HepG2 (cell line): ENCODE results near the gene ARF6. TPM values are rescaled to one million over a fixed set of nuclear protein-coding genes. Genes with fewer than 3 reads are reported as not detected.

Experiments used
- ELF4 ChIP-seq: sonication (generic); formaldehyde crosslinking; IDR thresholded peaks from 2 replicates; pipeline ENCODE4 v1.5.0; 2020; ENCODE audit warnings: missing genetic modification reagents, mild to moderate bottlenecking, moderate library complexity, borderline replicate concordance
- FLYWCH1 ChIP-seq: sonication (generic); formaldehyde crosslinking; IDR thresholded peaks from 2 replicates; pipeline ENCODE4 v1.8.1; 2023; ENCODE audit warnings: mild to moderate bottlenecking, missing genetic modification reagents
- HNF4A ChIP-seq: sonication (generic); formaldehyde crosslinking; IDR thresholded peaks from 2 replicates; pipeline ENCODE4 v1.4.0; 2020; ENCODE audit warnings: missing genetic modification reagents
- KAT8 ChIP-seq: IDR thresholded peaks from 2 replicates; pipeline ENCODE4 v1.6.1; 2016; ENCODE audit warnings: missing genetic modification reagents, missing compliant biosample characterization
- MAZ ChIP-seq, 2 experiments: sonication (generic) in 1 of 2; formaldehyde crosslinking in 1 of 2; IDR thresholded peaks; 2 replicates each; pipeline versions ENCODE4 v1.5.0 to v1.6.1; 2012 to 2020; ENCODE audit warnings: low read depth in 2 of 2, mild to moderate bottlenecking in 2 of 2, borderline replicate concordance in 1 of 2, improper control_type of control experiment in 1 of 2, low read length in 1 of 2, missing genetic modification reagents in 1 of 2, moderate library complexity in 1 of 2
- PCBP1 ChIP-seq: fragments of 200-400 bp; formaldehyde crosslinking; IDR thresholded peaks from 2 replicates; pipeline ENCODE4 v1.6.1; 2017; ENCODE audit warnings: mild to moderate bottlenecking, low read depth, low read length, borderline replicate concordance
- PHB2 ChIP-seq: fragments of 450-650 bp; IDR thresholded peaks from 2 replicates; pipeline ENCODE4 v1.6.1; 2018; ENCODE audit not compliant: partially characterized antibody
- POLR2A ChIP-seq, 2 experiments: IDR thresholded peaks; 2 replicates each; pipeline ENCODE4 v1.6.1; 2011; ENCODE audit warnings: low read depth in 2 of 2, low read length in 2 of 2, mild to moderate bottlenecking in 1 of 2, moderate library complexity in 1 of 2; ENCODE audit not compliant: insufficient read depth in 1 of 2
- POLR2AphosphoS5 ChIP-seq: IDR thresholded peaks from 2 replicates; pipeline ENCODE4 v1.6.1; 2012; ENCODE audit warnings: low read depth, low read length
- SALL2 ChIP-seq: sonication (generic); formaldehyde crosslinking; IDR thresholded peaks from 2 replicates; pipeline ENCODE4 v1.8.1; 2023; ENCODE audit warnings: mild to moderate bottlenecking, missing genetic modification reagents, inconsistent platforms
- SP2 ChIP-seq: sonication (generic); formaldehyde crosslinking; IDR thresholded peaks from 2 replicates; pipeline ENCODE4 v1.5.1; 2020; ENCODE audit warnings: mild to moderate bottlenecking, missing genetic modification reagents
- SP4 ChIP-seq: sonication (generic); formaldehyde crosslinking; IDR thresholded peaks from 2 replicates; pipeline ENCODE4 v1.8.1; 2023; ENCODE audit warnings: mild to moderate bottlenecking, missing genetic modification reagents
- SRF ChIP-seq: IDR thresholded peaks from 2 replicates; pipeline ENCODE4 v1.6.1; 2011; ENCODE audit warnings: mild to moderate bottlenecking, low read depth, low read length, moderate library complexity
- SRSF1 ChIP-seq: fragments of 200-400 bp; formaldehyde crosslinking; optimal IDR thresholded peaks from 2 replicates; pipeline ENCODE3; 2017; ENCODE audit warnings: mild to moderate bottlenecking, low read depth, low read length, moderate library complexity
- TBX3 ChIP-seq: fragments of 450-650 bp; IDR thresholded peaks from 2 replicates; pipeline ENCODE4 v1.6.1; 2017; ENCODE audit warnings: antibody characterized with exemption, mild to moderate bottlenecking, inconsistent platforms, borderline replicate concordance
- ZFP37 ChIP-seq: sonication (generic); formaldehyde crosslinking; IDR thresholded peaks from 2 replicates; pipeline ENCODE4 v1.4.0; 2020; ENCODE audit warnings: missing genetic modification reagents, borderline replicate concordance
- ZNF12 ChIP-seq: sonication (generic); formaldehyde crosslinking; IDR thresholded peaks from 2 replicates; pipeline ENCODE4 v1.5.0; 2020; ENCODE audit warnings: missing genetic modification reagents
- ZNF317 ChIP-seq: sonication (generic); formaldehyde crosslinking; IDR thresholded peaks from 2 replicates; pipeline ENCODE4 v1.5.0; 2020; ENCODE audit warnings: mild to moderate bottlenecking, missing genetic modification reagents
- ZNF670 ChIP-seq: sonication (generic); formaldehyde crosslinking; IDR thresholded peaks from 2 replicates; pipeline ENCODE4 v1.8.0; 2022; ENCODE audit warnings: mild to moderate bottlenecking, missing genetic modification reagents, borderline replicate concordance
- ZNF839 ChIP-seq: sonication (generic); formaldehyde crosslinking; IDR thresholded peaks from 2 replicates; pipeline ENCODE4 v1.4.0; 2020; ENCODE audit warnings: missing genetic modification reagents, mild to moderate bottlenecking, borderline replicate concordance
- polyA plus RNA-seq, 8 experiments: library from polyadenylated mRNA; depleted of rRNA in 3 of 8; stranded (reverse) in 7 of 8; unstranded in 1 of 8; fragments of >200 nt; fragmentation: Illumina TruSeq in 4 of 8; extraction: Trizol in 4 of 8; gene quantifications; 2 replicates each; pipeline versions ENCODE4 v1.2.1 to v1.2.3, GENCODE V29; 2011 to 2016; ENCODE audit warnings: low read depth in 4 of 8, missing spikeins in 1 of 8, mixed read lengths in 1 of 8; ENCODE audit not compliant: insufficient read depth in 1 of 8
- total RNA-seq, 5 experiments: library from RNA; depleted of rRNA; stranded (reverse); fragments of >200 nt; fragmentation: Illumina TruSeq; extraction: Trizol; gene quantifications; 2 replicates each; pipeline ENCODE4 v1.2.3, GENCODE V29; 2016; ENCODE audit warnings: low read depth in 1 of 5
- TF ChIP-seq, protein P1 (sequence below): sonication (generic); formaldehyde crosslinking; IDR thresholded peaks from 2 replicates; pipeline ENCODE4 v1.8.1; 2023; ENCODE audit warnings: mild to moderate bottlenecking, inconsistent platforms, moderate library complexity, missing genetic modification reagents, borderline replicate concordance
- TF ChIP-seq, protein P2 (sequence below): sonication (generic); formaldehyde crosslinking; IDR thresholded peaks from 2 replicates; pipeline ENCODE4 v1.5.0; 2020; ENCODE audit warnings: missing genetic modification reagents
- TF ChIP-seq, protein P3 (sequence below): sonication (generic); formaldehyde crosslinking; conservative IDR thresholded peaks from 2 replicates; pipeline ENCODE4 v1.8.0; 2022; ENCODE audit warnings: missing genetic modification reagents
- TF ChIP-seq, protein P4 (sequence below): sonication (generic); formaldehyde crosslinking; IDR thresholded peaks from 2 replicates; pipeline ENCODE4 v1.4.0; 2020; ENCODE audit warnings: missing genetic modification reagents

Gene ARF6
- total and polyA plus RNA-seq, 2 of the 13 experiments (the other 11 are each of a cell fraction or from before 2014, with no cell fraction given) = 12.7 to 31.9 TPM

DNA sequence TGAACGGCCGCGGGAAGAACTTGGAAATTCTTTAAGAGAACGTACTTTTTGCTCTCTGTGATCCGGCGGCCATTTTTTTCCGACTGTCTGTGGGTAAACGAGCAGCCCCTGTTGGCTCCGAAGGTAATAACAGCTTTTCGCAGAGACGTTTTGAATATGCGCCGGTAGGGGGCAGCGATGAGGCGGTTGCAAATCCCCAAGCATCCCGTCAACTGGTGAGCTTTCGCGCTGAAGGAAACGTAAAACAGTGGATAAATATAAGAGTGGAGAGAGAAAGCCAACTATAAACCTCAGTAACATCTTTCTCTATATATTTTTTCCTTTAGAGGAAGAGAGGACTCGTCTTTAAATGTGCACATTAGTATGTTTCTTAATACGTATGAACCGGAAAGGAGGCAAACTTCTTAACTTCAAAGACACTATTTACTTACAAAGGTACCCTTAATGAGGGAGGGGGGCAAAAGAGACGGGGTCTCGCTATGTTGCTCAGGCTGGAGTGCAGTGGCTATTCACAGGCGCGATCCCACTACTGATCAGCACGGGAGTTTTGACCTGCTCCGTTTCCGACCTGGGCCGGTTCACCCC is 30.7 kb upstream of the ARF6 start (continued):
- TF ChIP-seq, protein P1, sequence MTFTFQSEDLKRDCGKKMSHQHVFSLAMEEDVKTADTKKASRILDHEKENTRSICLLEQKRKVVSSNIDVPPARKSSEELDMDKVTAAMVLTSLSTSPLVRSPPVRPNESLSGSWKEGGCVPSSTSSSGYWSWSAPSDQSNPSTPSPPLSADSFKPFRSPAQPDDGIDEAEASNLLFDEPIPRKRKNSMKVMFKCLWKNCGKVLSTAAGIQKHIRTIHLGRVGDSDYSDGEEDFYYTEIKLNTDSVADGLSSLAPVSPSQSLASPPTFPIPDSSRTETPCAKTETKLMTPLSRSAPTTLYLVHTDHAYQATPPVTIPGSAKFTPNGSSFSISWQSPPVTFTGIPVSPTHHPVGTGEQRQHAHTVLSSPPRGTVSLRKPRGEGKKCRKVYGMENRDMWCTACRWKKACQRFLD (CRISPR knock-in tag) = no peak
- no peak for TF ChIP-seq POLR2A (IDR thresholded peaks at IDR 0.05; ENCODE audit: insufficient read depth in 1 of 2, low read depth in 2 of 2, low read length in 2 of 2)
- peak; percentile 65; the same call in 1 of the 2 replicates for TF ChIP-seq ZNF670
- no peak for TF ChIP-seq SRF
- no peak for TF ChIP-seq TBX3
- TF ChIP-seq, protein P2, sequence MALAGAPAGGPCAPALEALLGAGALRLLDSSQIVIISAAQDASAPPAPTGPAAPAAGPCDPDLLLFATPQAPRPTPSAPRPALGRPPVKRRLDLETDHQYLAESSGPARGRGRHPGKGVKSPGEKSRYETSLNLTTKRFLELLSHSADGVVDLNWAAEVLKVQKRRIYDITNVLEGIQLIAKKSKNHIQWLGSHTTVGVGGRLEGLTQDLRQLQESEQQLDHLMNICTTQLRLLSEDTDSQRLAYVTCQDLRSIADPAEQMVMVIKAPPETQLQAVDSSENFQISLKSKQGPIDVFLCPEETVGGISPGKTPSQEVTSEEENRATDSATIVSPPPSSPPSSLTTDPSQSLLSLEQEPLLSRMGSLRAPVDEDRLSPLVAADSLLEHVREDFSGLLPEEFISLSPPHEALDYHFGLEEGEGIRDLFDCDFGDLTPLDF = no peak
- TF ChIP-seq HNF4A = no peak
- TF ChIP-seq ELF4 (CRISPR knock-in tag) = no peak
- TF ChIP-seq, protein P3, sequence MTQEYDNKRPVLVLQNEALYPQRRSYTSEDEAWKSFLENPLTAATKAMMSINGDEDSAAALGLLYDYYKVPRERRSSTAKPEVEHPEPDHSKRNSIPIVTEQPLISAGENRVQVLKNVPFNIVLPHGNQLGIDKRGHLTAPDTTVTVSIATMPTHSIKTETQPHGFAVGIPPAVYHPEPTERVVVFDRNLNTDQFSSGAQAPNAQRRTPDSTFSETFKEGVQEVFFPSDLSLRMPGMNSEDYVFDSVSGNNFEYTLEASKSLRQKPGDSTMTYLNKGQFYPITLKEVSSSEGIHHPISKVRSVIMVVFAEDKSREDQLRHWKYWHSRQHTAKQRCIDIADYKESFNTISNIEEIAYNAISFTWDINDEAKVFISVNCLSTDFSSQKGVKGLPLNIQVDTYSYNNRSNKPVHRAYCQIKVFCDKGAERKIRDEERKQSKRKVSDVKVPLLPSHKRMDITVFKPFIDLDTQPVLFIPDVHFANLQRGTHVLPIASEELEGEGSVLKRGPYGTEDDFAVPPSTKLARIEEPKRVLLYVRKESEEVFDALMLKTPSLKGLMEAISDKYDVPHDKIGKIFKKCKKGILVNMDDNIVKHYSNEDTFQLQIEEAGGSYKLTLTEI (CRISPR knock-in tag) = no peak
- TF ChIP-seq KAT8 = no peak; the same call in 1 of the 2 replicates
- no peak for TF ChIP-seq ZFP37 (CRISPR knock-in tag)
- no peak for TF ChIP-seq ZNF839
- no peak for TF ChIP-seq ZNF12 (CRISPR knock-in tag)
- no peak for TF ChIP-seq SALL2 (CRISPR knock-in tag)
- TF ChIP-seq PHB2 = no peak
- TF ChIP-seq POLR2AphosphoS5 = no peak
- no peak for TF ChIP-seq SP4 (CRISPR knock-in tag)
- TF ChIP-seq SRSF1 = no peak
- TF ChIP-seq MAZ (IDR thresholded peaks at IDR 0.05; ENCODE audit: borderline replicate concordance, low read depth, low read length) = no peak
- no peak; the same call in 1 of the 2 replicates for TF ChIP-seq MAZ (CRISPR knock-in tag; IDR thresholded peaks at IDR 0.05; ENCODE audit: low read depth)
- no peak for TF ChIP-seq ZNF317 (CRISPR knock-in tag)
- no peak for TF ChIP-seq FLYWCH1 (CRISPR knock-in tag)
- no peak for TF ChIP-seq SP2 (CRISPR knock-in tag)
- TF ChIP-seq PCBP1 = 0 out of 2 replicates have a peak, but pooled peaks have one; percentile 21
- TF ChIP-seq, protein P4, sequence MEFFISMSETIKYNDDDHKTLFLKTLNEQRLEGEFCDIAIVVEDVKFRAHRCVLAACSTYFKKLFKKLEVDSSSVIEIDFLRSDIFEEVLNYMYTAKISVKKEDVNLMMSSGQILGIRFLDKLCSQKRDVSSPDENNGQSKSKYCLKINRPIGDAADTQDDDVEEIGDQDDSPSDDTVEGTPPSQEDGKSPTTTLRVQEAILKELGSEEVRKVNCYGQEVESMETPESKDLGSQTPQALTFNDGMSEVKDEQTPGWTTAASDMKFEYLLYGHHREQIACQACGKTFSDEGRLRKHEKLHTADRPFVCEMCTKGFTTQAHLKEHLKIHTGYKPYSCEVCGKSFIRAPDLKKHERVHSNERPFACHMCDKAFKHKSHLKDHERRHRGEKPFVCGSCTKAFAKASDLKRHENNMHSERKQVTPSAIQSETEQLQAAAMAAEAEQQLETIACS = no peak
